CD8-positive, alpha-beta memory T cell (primary cell): ENCODE measurements around the gene TM9SF4. TPM values are rescaled to one million over a fixed set of nuclear protein-coding genes. Genes with fewer than 3 reads are reported as not detected.

Source experiments
- CTCF ChIA-PET: fragments of 350-600 bp; sonication (Branson Sonifier 250); formaldehyde crosslinking; loops from one replicate; lab custom pipeline; 2021; ENCODE audit warnings: antibody characterized with exemption; lab: Charles Lee
- POLR2A ChIA-PET: fragments of 350-600 bp; sonication (Branson Sonifier 250); formaldehyde crosslinking; loops from one replicate; lab custom pipeline; 2021; ENCODE audit warnings: antibody characterized with exemption; lab: Charles Lee
- DNase-seq, 5 donors: peaks; one replicate each; pipeline versions ENCODE4 v3.0.0 to v3.0.0-alpha.2; 2020 to 2022; ENCODE audit warnings: mixed read lengths in 1 of 5
- H3K27ac ChIP-seq: one replicate; pipeline ENCODE4 v1.7.0; 2013; ENCODE audit warnings: low read depth, mild to moderate bottlenecking, low read length, moderate library complexity
- H3K27me3 ChIP-seq: 2 replicates; pipeline ENCODE4 v1.7.0; 2013; ENCODE audit warnings: low read length, mild to moderate bottlenecking; ENCODE audit not compliant: insufficient read depth, poor library complexity, severe bottlenecking
- H3K36me3 ChIP-seq: 2 replicates; pipeline ENCODE4 v1.7.0; 2013; ENCODE audit warnings: mild to moderate bottlenecking, low read length, moderate library complexity; ENCODE audit not compliant: insufficient read depth
- H3K4me1 ChIP-seq: 2 replicates; pipeline ENCODE4 v1.7.0; 2013; ENCODE audit warnings: mild to moderate bottlenecking, low read length, moderate library complexity; ENCODE audit not compliant: insufficient read depth
- H3K4me3 ChIP-seq: 2 replicates; pipeline ENCODE4 v1.7.0; 2013; ENCODE audit warnings: mild to moderate bottlenecking, low read length
- H3K9me3 ChIP-seq: 2 replicates; pipeline ENCODE4 v1.7.0; 2013; ENCODE audit warnings: mild to moderate bottlenecking, low read length
- H3K27ac Mint-ChIP-seq, 8 donors: one replicate each; pipeline ENCODE4 v1.8.0; 2020 to 2021; ENCODE audit warnings: mixed read lengths in 8 of 8, mild to moderate bottlenecking in 6 of 8, inconsistent platforms in 3 of 8, moderate library complexity in 3 of 8
- H3K27me3 Mint-ChIP-seq, 2 donors: one replicate each; pipeline ENCODE4 v1.8.0; 2020 to 2021; ENCODE audit warnings: mixed read lengths in 2 of 2, mild to moderate bottlenecking in 1 of 2, moderate library complexity in 1 of 2
- H3K36me3 Mint-ChIP-seq, 3 donors: one replicate each; pipeline ENCODE4 v1.8.0; 2020 to 2021; ENCODE audit warnings: mixed read lengths in 3 of 3, inconsistent platforms in 1 of 3, mild to moderate bottlenecking in 1 of 3
- H3K4me1 Mint-ChIP-seq, 3 donors: one replicate each; pipeline ENCODE4 v1.8.0; 2020 to 2021; ENCODE audit warnings: mixed read lengths in 3 of 3, inconsistent platforms in 1 of 3, mild to moderate bottlenecking in 1 of 3
- H3K4me3 Mint-ChIP-seq, 7 donors: one replicate each; pipeline ENCODE4 v1.8.0; 2020 to 2021; ENCODE audit warnings: mixed read lengths in 7 of 7, mild to moderate bottlenecking in 6 of 7, moderate library complexity in 4 of 7, inconsistent platforms in 2 of 7
- H3K9me3 Mint-ChIP-seq, 5 donors: one replicate each; pipeline ENCODE4 v1.8.0; 2020 to 2022; ENCODE audit warnings: mixed read lengths in 5 of 5, mild to moderate bottlenecking in 3 of 5, moderate library complexity in 2 of 5, inconsistent platforms in 1 of 5
- polyA plus RNA-seq: library from polyadenylated mRNA; unstranded; fragments of 300-500 nt; fragmentation: Illumina TruSeq; gene quantifications from one replicate; pipeline ENCODE4 v1.2.3, GENCODE V29; 2021
- total RNA-seq, 2 experiments: library from RNA; stranded (reverse); gene quantifications; one replicate each; pipeline ENCODE4 v1.2.3, GENCODE V29; 2021

Gene TM9SF4
- total and polyA plus RNA-seq, 3 experiments from 2014 or later = 44.0 to 49.8 (median 48.0) TPM

DNA sequence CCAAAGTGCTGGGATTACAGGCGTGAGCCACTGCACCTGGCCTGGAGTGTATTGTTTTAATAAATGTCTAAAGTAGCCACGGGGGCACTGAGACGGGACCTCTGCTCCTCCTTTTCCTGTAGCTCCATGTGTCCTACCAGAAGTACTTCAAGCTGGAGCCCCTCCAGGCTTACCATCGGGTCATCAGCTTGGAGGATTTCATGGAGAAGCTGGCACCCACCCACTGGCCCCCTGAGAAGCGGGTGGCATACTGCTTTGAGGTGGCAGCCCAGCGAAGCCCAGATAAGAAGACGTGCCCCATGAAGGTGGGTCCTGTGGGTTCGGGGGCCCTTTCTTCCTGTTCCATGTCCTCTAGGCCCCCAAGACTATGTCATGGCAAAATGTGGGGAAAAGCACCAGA, 105.6 kb downstream of the TM9SF4 start:
- peaks cover 7 to 84% (median 19%) of the 10 kb centered on the region in 3 donors for H3K36me3 Mint-ChIP-seq
- H3K27ac ChIP-seq = no peak overlapping the region
- no peak overlapping the region for H3K27ac Mint-ChIP-seq
- H3K27me3 ChIP-seq = no peaks in the 10 kb centered on the region
- H3K27me3 Mint-ChIP-seq = no peaks in the 10 kb centered on the region
- CTCF ChIA-PET = no interaction called here
- H3K4me1 Mint-ChIP-seq = peaks cover 14 to 27% (median 16%) of the 10 kb centered on the region in 3 donors
- H3K9me3 ChIP-seq = no peaks in the 10 kb centered on the region
- DNase-seq = no peak
- H3K4me3 Mint-ChIP-seq = no peak overlapping the region
- H3K9me3 Mint-ChIP-seq = no peaks in the 10 kb centered on the region
- peaks cover 31% of the 10 kb centered on the region for H3K36me3 ChIP-seq
- H3K4me1 ChIP-seq = no peaks in the 10 kb centered on the region
- H3K4me3 ChIP-seq = no peak overlapping the region
- POLR2A ChIA-PET = no interaction called here

DNA sequence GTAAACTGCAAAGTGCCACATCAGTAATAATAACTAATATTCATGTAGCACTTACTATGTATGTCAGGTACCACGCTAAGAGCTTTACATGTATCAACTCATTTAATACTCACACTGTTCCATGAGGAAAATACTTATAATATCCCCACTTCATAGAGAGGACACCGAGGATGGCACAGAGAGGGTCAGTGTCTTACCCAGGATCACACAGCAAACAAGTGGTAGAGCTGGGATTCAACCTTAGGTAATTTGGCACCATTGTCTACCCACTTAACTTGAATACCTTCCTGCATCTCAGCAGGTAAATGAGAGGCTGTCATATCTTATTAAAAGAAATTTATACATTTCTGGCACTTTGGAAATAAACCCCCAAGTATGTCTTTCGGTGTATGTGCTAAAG, 106.2 kb downstream of the TM9SF4 start:
- Mint-ChIP-seq H3K4me1 (peaks cover 8 to 21% (median 12%) of the 10 kb centered on the region in 3 donors), H3K36me3 (peaks cover 7 to 83% (median 16%) of the 10 kb centered on the region in 3 donors), H3K27ac (no peak overlapping the region), H3K4me3 (no peak overlapping the region), H3K27me3 (no peaks in the 10 kb centered on the region), H3K9me3 (no peaks in the 10 kb centered on the region)
- no peak overlapping the region for H3K27ac ChIP-seq
- H3K4me3 ChIP-seq = no peak overlapping the region
- H3K9me3 ChIP-seq = no peaks in the 10 kb centered on the region
- no peaks in the 10 kb centered on the region for H3K4me1 ChIP-seq
- H3K36me3 ChIP-seq = peaks cover 31% of the 10 kb centered on the region
- ChIA-PET POLR2A (no interaction called here), CTCF (no interaction called here)
- DNase-seq = no peak
- H3K27me3 ChIP-seq = no peaks in the 10 kb centered on the region

DNA sequence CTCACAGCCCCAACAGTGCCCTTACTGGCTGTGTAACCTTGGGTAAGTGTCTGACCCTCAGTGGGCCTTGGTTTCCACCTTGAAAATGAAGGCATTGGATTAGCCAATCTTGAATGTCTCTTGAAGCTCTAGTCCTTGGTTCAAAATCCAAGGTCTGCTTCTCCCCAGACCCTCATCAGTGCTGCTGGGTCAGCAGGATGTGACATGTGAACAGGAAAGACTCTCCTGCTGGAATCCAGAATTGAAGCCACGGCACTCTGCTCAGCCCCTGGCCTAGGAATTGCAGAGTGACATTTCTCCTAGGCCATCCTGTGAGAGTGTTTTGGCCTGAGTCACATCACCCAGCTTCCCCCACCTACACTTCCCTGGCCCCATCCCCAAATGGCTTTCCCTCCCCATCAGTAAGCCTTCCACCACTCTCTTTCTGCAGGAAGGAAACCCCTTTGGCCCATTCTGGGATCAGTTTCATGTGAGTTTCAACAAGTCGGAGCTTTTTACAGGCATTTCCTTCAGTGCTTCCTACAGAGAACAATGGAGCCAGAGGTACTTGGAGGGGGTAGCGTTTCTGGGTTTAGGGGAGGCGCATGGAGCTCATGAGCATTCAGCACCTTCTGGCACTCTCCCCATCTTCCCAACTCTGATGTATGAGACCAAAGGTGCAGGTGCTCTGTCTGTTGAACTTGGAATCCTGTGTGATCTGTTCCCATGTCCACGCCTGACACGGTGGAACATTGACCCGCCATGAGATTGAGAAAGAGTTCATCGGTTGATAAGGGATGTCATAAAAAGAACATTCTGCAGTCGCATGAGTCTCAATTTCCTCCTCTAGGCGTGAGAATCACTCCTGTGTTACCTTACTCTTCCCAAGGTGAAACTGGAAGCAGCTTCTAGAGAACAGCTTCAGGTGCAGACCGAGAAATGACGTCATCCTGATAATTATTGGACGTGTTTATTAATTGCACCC, 106.9 kb downstream of the TM9SF4 start:
- H3K36me3 ChIP-seq = peaks cover 31% of the 10 kb centered on the region
- Mint-ChIP-seq H3K9me3 (no peaks in the 10 kb centered on the region), H3K4me1 (peaks cover 6 to 17% (median 9%) of the 10 kb centered on the region in 3 donors), H3K36me3 (peaks cover 7 to 85% (median 16%) of the 10 kb centered on the region in 3 donors), H3K27ac (peak overlapping the region in 1 of 8 donors; percentile 57), H3K27me3 (no peaks in the 10 kb centered on the region), H3K4me3 (no peak overlapping the region)
- ChIA-PET CTCF (no interaction called here), POLR2A (no interaction called here)
- H3K27me3 ChIP-seq = no peaks in the 10 kb centered on the region
- no peak overlapping the region for H3K27ac ChIP-seq
- H3K4me3 ChIP-seq = no peak overlapping the region
- no peak for DNase-seq
- H3K4me1 ChIP-seq = no peaks in the 10 kb centered on the region
- H3K9me3 ChIP-seq = no peaks in the 10 kb centered on the region

Other genes starting within 250 kb of the TM9SF4 start
- gene DUSP15, start 239.2 kb upstream of the TM9SF4 start, total RNA-seq = not detected
- not detected for gene DUSP15, start 239.2 kb upstream of the TM9SF4 start, polyA plus RNA-seq
- gene TTLL9, start 239.1 kb upstream of the TM9SF4 start, total RNA-seq = not detected
- not detected for gene TTLL9, start 239.1 kb upstream of the TM9SF4 start, polyA plus RNA-seq
- 10 to 100 TPM; 23.9 TPM for gene PDRG1, start 157.7 kb upstream of the TM9SF4 start, total RNA-seq
- 22.4 TPM for gene PDRG1, start 157.7 kb upstream of the TM9SF4 start, polyA plus RNA-seq
- not detected for gene XKR7, start 141.6 kb upstream of the TM9SF4 start, total RNA-seq
- gene XKR7, start 141.6 kb upstream of the TM9SF4 start, polyA plus RNA-seq = 0.02 TPM
- gene CCM2L, start 99.3 kb upstream of the TM9SF4 start, total RNA-seq = not detected
- gene CCM2L, start 99.3 kb upstream of the TM9SF4 start, polyA plus RNA-seq = not detected
- gene HCK, start 57.5 kb upstream of the TM9SF4 start, total RNA-seq = under 1 TPM; 0.28 to 0.53 TPM
- not detected for gene HCK, start 57.5 kb upstream of the TM9SF4 start, polyA plus RNA-seq
- 100 to 1,000 TPM; 120 to 121 TPM for gene PLAGL2, start 98.0 kb downstream of the TM9SF4 start, total RNA-seq
- 4.4 TPM for gene PLAGL2, start 98.0 kb downstream of the TM9SF4 start, polyA plus RNA-seq
- 10 to 100 TPM; 87.1 to 88.8 TPM for gene POFUT1, start 98.2 kb downstream of the TM9SF4 start, total RNA-seq
- gene POFUT1, start 98.2 kb downstream of the TM9SF4 start, polyA plus RNA-seq = 15.8 TPM
- gene KIF3B, start 167.9 kb downstream of the TM9SF4 start, total RNA-seq = 10 to 100 TPM; 61.0 to 61.6 TPM
- 5.7 TPM for gene KIF3B, start 167.9 kb downstream of the TM9SF4 start, polyA plus RNA-seq
- gene ASXL1, start 248.6 kb downstream of the TM9SF4 start, total RNA-seq = 100 to 1,000 TPM; 131 to 133 TPM
- gene ASXL1, start 248.6 kb downstream of the TM9SF4 start, polyA plus RNA-seq = 19.8 TPM